Stimulated activated naive B cell treated with anti-CD40 and anti-IgM and Interleukin-4, amounts not matched to agents 10 μg/mL and 1 μg/mL and 100 μg/mL, for 72 hours (primary cell): Measurements from ENCODE around the gene CYP19A1.
"Not testable (repeated sequence)": the region's sequence is repeated elsewhere in the genome, so short reads cannot be mapped to it uniquely, and the experiment has no call there.

Experiments
- ATAC-seq, 2 donors: fragments of 150-1000 bp; cut with Tn5 transposase; replicated peaks; 2 replicates each; pipeline ENCODE4 v1.10.0; 2021; ENCODE audit warnings: moderate library complexity in 1 of 2
- DNase-seq: peaks from one replicate; pipeline ENCODE4 v3.0.0; 2021
- H3K27ac Mint-ChIP-seq: one replicate; pipeline ENCODE4 v1.8.0; 2022; ENCODE audit warnings: mild to moderate bottlenecking, mixed read lengths
- H3K27me3 Mint-ChIP-seq, 2 donors: one replicate each; pipeline ENCODE4 v1.8.0; 2022; ENCODE audit warnings: mixed read lengths in 2 of 2
- H3K36me3 Mint-ChIP-seq, 2 donors: one replicate each; pipeline ENCODE4 v1.8.0; 2022; ENCODE audit warnings: mixed read lengths in 2 of 2, mild to moderate bottlenecking in 1 of 2
- H3K4me1 Mint-ChIP-seq, 2 donors: one replicate each; pipeline ENCODE4 v1.8.0; 2022; ENCODE audit warnings: mixed read lengths in 2 of 2, mild to moderate bottlenecking in 1 of 2
- H3K4me3 Mint-ChIP-seq, 2 donors: one replicate each; pipeline ENCODE4 v1.8.0; 2022; ENCODE audit warnings: mild to moderate bottlenecking in 2 of 2, mixed read lengths in 2 of 2, moderate library complexity in 1 of 2
- H3K9me3 Mint-ChIP-seq, 2 donors: one replicate each; pipeline ENCODE4 v1.8.0; 2022; ENCODE audit warnings: mixed read lengths in 2 of 2, mild to moderate bottlenecking in 1 of 2

CYP19A1 gene

GRCh38 chr15:51285399-51285798 is 53.0 kb downstream of the CYP19A1 start:
- DNase-seq (no peak), ATAC-seq (no peak)
- H3K36me3 Mint-ChIP-seq, result no peaks in the 10 kb centered on the region
- no peaks in the 10 kb centered on the region for H3K9me3 Mint-ChIP-seq
- H3K27ac Mint-ChIP-seq, result no peak overlapping the region
- peaks cover 0 to 4% of the 10 kb centered on the region in 2 donors for H3K27me3 Mint-ChIP-seq
- no peak overlapping the region for H3K4me3 Mint-ChIP-seq
- H3K4me1 Mint-ChIP-seq, result peaks cover 11 to 20% of the 10 kb centered on the region in 2 donors

GRCh38 chr15:51284871-51285270 is 53.5 kb downstream of the CYP19A1 start:
- peaks cover 11 to 20% of the 10 kb centered on the region in 2 donors for H3K4me1 Mint-ChIP-seq
- H3K36me3 Mint-ChIP-seq, result no peaks in the 10 kb centered on the region
- DNase-seq (no peak), ATAC-seq (no peak)
- H3K27ac Mint-ChIP-seq, result no peak overlapping the region
- peaks cover 0 to 4% of the 10 kb centered on the region in 2 donors for H3K27me3 Mint-ChIP-seq
- no peak overlapping the region for H3K4me3 Mint-ChIP-seq
- no peaks in the 10 kb centered on the region for H3K9me3 Mint-ChIP-seq

DNA sequence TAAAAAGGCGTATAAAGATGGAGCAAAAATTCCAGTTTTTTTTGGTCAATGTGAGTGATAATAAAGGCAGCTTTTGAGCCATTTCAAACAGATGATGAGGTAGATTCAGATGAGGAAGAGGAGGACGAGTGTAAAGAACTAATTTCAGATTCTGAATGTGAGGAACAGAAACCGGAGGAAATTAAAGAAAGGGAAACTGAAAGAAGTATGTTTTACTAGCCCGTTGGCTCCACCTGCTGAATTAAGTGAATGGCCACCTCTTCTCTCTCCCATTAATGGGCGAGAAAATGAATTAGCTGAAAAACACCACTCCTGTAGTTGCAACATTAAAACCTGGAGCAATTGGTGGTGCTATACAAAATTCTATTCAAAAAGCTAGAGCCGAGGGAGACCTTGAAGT is 55.4 kb downstream of the CYP19A1 start:
- Mint-ChIP-seq H3K9me3 (no peaks in the 10 kb centered on the region), H3K36me3 (no peaks in the 10 kb centered on the region), H3K4me1 (peaks cover 11 to 20% of the 10 kb centered on the region in 2 donors), H3K27ac (no peak overlapping the region), H3K4me3 (peak overlapping the region in 1 of 2 donors; percentile 19), H3K27me3 (peaks cover 4 to 17% of the 10 kb centered on the region in 2 donors)
- ATAC-seq (no peak), DNase-seq (no peak)

DNA sequence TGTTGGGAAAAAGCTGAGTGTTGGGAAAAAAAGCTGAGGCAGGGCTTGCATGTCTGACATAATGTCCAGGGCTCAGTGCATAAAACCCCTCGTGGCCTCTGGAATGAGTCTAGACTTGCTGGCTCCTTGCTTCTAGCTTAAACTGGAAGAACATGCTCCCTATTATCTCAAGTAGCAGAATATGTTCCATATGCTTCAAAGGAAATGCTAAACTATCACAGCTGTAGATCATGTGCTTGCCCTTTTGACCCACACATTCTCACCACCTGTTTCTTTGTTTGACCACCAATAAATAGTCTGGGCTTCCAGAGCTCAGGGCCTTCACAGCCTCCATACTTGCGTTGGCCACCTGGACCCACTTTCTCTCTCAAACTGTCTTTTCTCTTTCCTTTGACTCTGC is 56.2 kb downstream of the CYP19A1 start:
- DNase-seq, H3K27ac Mint-ChIP-seq, H3K36me3 Mint-ChIP-seq, H3K9me3 Mint-ChIP-seq, ATAC-seq: not testable (repeated sequence)
- Mint-ChIP-seq H3K27me3 (peaks cover 6 to 17% of the 10 kb centered on the region in 2 donors), H3K4me3 (peak overlapping the region in 1 of 2 donors; percentile 38), H3K4me1 (peaks cover 11 to 20% of the 10 kb centered on the region in 2 donors)

GRCh38 chr15:51281368-51281967 is 56.9 kb downstream of the CYP19A1 start:
- Mint-ChIP-seq H3K36me3 (no peaks in the 10 kb centered on the region), H3K4me1 (peaks cover 11 to 20% of the 10 kb centered on the region in 2 donors), H3K9me3 (no peaks in the 10 kb centered on the region), H3K27me3 (peaks cover 10 to 17% of the 10 kb centered on the region in 2 donors), H3K27ac (no peak overlapping the region), H3K4me3 (no peak overlapping the region)
- ATAC-seq (peak; percentile 79 to 84), DNase-seq (peak; percentile 29)

DNA sequence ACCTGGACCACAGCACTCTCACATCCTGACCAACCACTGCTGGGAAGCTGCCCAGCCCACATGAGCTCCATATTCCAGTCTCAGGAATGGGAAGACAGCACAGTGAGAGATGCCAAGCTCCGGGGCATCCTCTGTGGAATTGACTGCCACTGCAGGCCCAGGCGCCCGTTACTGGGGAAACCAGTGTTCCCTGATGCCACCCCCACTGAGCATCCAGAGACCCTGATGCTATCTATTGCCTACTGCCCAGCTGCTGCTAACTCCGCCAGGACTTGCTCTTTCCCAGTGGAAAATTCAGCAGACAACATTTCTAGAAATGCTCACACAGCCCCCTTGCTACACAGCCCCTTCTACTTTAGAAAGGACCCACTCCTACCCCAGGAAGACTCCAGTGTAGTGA is 57.6 kb downstream of the CYP19A1 start:
- ATAC-seq, result no peak
- Mint-ChIP-seq H3K36me3 (no peaks in the 10 kb centered on the region), H3K4me1 (peaks cover 11 to 20% of the 10 kb centered on the region in 2 donors), H3K27me3 (peaks cover 13 to 17% of the 10 kb centered on the region in 2 donors), H3K4me3 (no peak overlapping the region), H3K27ac (no peak overlapping the region), H3K9me3 (no peaks in the 10 kb centered on the region)
- DNase-seq, result no peak

DNA sequence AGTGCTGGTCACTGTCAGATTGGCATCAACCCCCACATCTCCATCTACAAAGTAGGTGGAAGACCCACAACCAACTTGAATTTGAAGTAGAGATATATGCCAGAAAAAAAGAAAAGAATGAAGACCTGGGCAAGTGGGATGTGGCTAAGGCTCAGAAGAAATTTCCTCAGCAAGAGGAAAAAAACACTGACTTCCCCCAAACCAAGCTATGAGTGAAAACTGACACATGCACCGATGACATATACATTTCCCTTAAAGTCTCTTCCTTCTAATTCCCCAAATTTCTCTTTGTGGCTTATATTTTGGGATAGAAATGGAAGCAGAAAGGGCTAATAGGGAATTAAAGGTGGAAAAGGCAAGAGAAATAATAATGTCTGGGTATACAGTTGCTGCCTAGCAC is 59.0 kb downstream of the CYP19A1 start:
- no peaks in the 10 kb centered on the region for H3K9me3 Mint-ChIP-seq
- ATAC-seq (no peak), DNase-seq (no peak)
- no peaks in the 10 kb centered on the region for H3K36me3 Mint-ChIP-seq
- no peak overlapping the region for H3K4me3 Mint-ChIP-seq
- no peak overlapping the region for H3K27ac Mint-ChIP-seq
- H3K4me1 Mint-ChIP-seq, result peaks cover 11 to 20% of the 10 kb centered on the region in 2 donors
- H3K27me3 Mint-ChIP-seq, result peaks cover 16 to 24% of the 10 kb centered on the region in 2 donors

GRCh38 chr15:51277101-51277500 is 61.3 kb downstream of the CYP19A1 start:
- no peak for DNase-seq
- Mint-ChIP-seq H3K27me3 (peaks cover 23 to 38% of the 10 kb centered on the region in 2 donors), H3K4me1 (peaks cover 1 to 7% of the 10 kb centered on the region in 2 donors), H3K36me3 (no peaks in the 10 kb centered on the region), H3K27ac (no peak overlapping the region), H3K4me3 (no peak overlapping the region), H3K9me3 (no peaks in the 10 kb centered on the region)
- no peak for ATAC-seq

- H3K9me3 Mint-ChIP-seq, result no peaks in the 10 kb centered on the region
- H3K4me1 Mint-ChIP-seq, result no peaks in the 10 kb centered on the region
- no peaks in the 10 kb centered on the region for H3K36me3 Mint-ChIP-seq
- H3K27ac Mint-ChIP-seq, result no peak overlapping the region
- DNase-seq (no peak), ATAC-seq (no peak)
- no peak overlapping the region for H3K4me3 Mint-ChIP-seq
- peaks cover 23 to 39% of the 10 kb centered on the region in 2 donors for H3K27me3 Mint-ChIP-seq
These were observed 63.4 kb downstream of the CYP19A1 start for GRCh38 chr15:51274956-51275355.

DNA sequence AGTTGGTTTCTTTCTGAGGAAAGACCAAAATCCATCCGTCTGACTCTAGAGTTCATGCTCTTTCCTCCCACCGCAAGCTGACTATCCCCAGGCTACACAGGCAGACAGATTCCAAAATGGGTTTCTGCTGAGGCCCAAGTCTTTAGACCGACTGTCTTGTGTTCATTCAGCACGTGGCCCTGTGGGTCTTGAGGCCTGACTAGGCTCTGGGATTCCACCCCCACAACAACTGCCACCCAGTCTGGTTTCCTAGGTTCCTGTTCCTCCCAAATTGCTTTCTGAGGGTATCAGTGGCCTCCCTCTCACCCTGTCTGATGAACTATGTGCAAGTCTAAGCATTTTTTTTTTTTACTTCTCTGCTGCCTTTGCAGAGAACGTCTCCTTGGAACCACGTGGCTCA is 67.7 kb downstream of the CYP19A1 start:
- H3K4me3 Mint-ChIP-seq, result no peak overlapping the region
- no peaks in the 10 kb centered on the region for H3K9me3 Mint-ChIP-seq
- no peak for DNase-seq
- H3K27ac Mint-ChIP-seq, result no peak overlapping the region
- peaks cover 26 to 50% of the 10 kb centered on the region in 2 donors for H3K27me3 Mint-ChIP-seq
- no peak for ATAC-seq
- no peaks in the 10 kb centered on the region for H3K36me3 Mint-ChIP-seq
- peaks cover 2 to 9% of the 10 kb centered on the region in 2 donors for H3K4me1 Mint-ChIP-seq

GRCh38 chr15:51269496-51269895 is 68.9 kb downstream of the CYP19A1 start:
- Mint-ChIP-seq H3K9me3 (no peaks in the 10 kb centered on the region), H3K36me3 (no peaks in the 10 kb centered on the region), H3K27me3 (peaks cover 25 to 45% of the 10 kb centered on the region in 2 donors), H3K27ac (no peak overlapping the region), H3K4me1 (peaks cover 2 to 9% of the 10 kb centered on the region in 2 donors), H3K4me3 (no peak overlapping the region)
- ATAC-seq (no peak), DNase-seq (no peak)

- no peaks in the 10 kb centered on the region for H3K36me3 Mint-ChIP-seq
- H3K27ac Mint-ChIP-seq, result no peak overlapping the region
- peaks cover 17 to 31% of the 10 kb centered on the region in 2 donors for H3K27me3 Mint-ChIP-seq
- no peaks in the 10 kb centered on the region for H3K9me3 Mint-ChIP-seq
- peaks cover 2 to 9% of the 10 kb centered on the region in 2 donors for H3K4me1 Mint-ChIP-seq
- DNase-seq (no peak), ATAC-seq (peak; percentile 41 to 54)
- H3K4me3 Mint-ChIP-seq, result peak overlapping the region in 1 of 2 donors; percentile 61
These were observed 70.7 kb downstream of the CYP19A1 start for GRCh38 chr15:51267703-51268083.

DNA sequence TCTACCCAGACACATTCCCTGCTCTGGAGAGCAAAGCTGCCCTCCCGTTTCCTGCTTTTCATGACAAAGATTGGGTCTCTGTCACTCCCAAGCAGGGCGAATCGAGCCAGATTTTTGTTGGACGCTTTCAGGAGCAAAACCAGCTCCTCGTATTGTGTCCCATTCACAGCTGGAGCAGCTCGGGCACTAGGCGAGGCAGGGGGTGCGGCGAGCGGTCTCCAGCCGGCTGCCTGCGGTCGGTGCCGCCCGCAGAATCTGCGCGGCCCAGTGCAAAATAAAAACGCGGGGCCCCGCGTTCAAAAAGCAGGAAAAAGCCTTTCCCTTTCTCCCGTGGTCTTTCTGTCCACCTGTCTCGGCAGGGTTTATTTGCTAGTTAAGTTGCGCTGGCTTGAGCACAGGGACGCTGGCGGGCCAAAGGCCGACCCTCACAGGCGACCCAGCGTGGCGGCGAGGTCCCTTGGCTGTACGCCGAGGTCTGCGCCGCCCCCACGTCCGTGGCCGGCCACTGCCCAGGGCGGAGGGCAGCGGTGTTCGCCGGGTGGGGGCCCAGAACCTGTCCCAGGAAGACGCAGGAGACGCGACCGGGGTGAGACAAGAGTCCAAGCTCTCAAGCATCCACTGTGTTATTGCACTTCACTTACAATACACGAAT is 71.2 kb downstream of the CYP19A1 start:
- DNase-seq, result no peak
- H3K36me3 Mint-ChIP-seq, result no peaks in the 10 kb centered on the region
- ATAC-seq, result peak in 1 of 2 donors; percentile 34
- H3K4me1 Mint-ChIP-seq, result peaks cover 2 to 9% of the 10 kb centered on the region in 2 donors
- H3K27ac Mint-ChIP-seq, result no peak overlapping the region
- peak overlapping the region; percentile 61 to 63 for H3K4me3 Mint-ChIP-seq
- H3K9me3 Mint-ChIP-seq, result no peaks in the 10 kb centered on the region
- peaks cover 17 to 29% of the 10 kb centered on the region in 2 donors for H3K27me3 Mint-ChIP-seq

GRCh38 chr15:51266656-51267050 is 71.7 kb downstream of the CYP19A1 start:
- H3K4me3 Mint-ChIP-seq, result peak overlapping the region; percentile 61 to 63
- peaks cover under 1 to 1% of the 10 kb centered on the region in 2 donors for H3K9me3 Mint-ChIP-seq
- DNase-seq (no peak), ATAC-seq (no peak)
- peaks cover 17 to 29% of the 10 kb centered on the region in 2 donors for H3K27me3 Mint-ChIP-seq
- no peaks in the 10 kb centered on the region for H3K36me3 Mint-ChIP-seq
- H3K4me1 Mint-ChIP-seq, result peaks cover 2 to 9% of the 10 kb centered on the region in 2 donors
- no peak overlapping the region for H3K27ac Mint-ChIP-seq

GRCh38 chr15:51265037-51265555 is 73.3 kb downstream of the CYP19A1 start:
- no peak for DNase-seq
- H3K4me3 Mint-ChIP-seq, result no peak overlapping the region
- H3K36me3 Mint-ChIP-seq, result no peaks in the 10 kb centered on the region
- peaks cover 17 to 35% of the 10 kb centered on the region in 2 donors for H3K27me3 Mint-ChIP-seq
- H3K27ac Mint-ChIP-seq, result no peak overlapping the region
- H3K9me3 Mint-ChIP-seq, result peaks cover 3 to 6% of the 10 kb centered on the region in 2 donors
- peaks cover 2 to 9% of the 10 kb centered on the region in 2 donors for H3K4me1 Mint-ChIP-seq
- no peak for ATAC-seq
